Glutamatergic neuron (in vitro differentiated cells): ENCODE results near the gene TARBP2. TPM values are rescaled to one million over a fixed set of nuclear protein-coding genes. Genes with fewer than 3 reads are reported as not detected.

Experiments
- DNase-seq: peaks from one replicate; pipeline ENCODE4 v3.0.0; 2022
- H3K27ac Mint-ChIP-seq: one replicate; pipeline ENCODE4 v1.8.0; 2020; ENCODE audit warnings: mild to moderate bottlenecking, mixed read lengths, inconsistent platforms; ENCODE audit not compliant: unreplicated experiment
- H3K27me3 Mint-ChIP-seq: one replicate; pipeline ENCODE4 v1.8.0; 2020; ENCODE audit warnings: mild to moderate bottlenecking, moderate library complexity, mixed read lengths, inconsistent platforms; ENCODE audit not compliant: unreplicated experiment
- H3K36me3 Mint-ChIP-seq: one replicate; pipeline ENCODE4 v1.8.0; 2020; ENCODE audit warnings: mild to moderate bottlenecking, mixed read lengths, inconsistent platforms; ENCODE audit not compliant: unreplicated experiment
- H3K4me1 Mint-ChIP-seq: one replicate; pipeline ENCODE4 v1.8.0; 2020; ENCODE audit warnings: mild to moderate bottlenecking, low read depth, mixed read lengths, inconsistent platforms; ENCODE audit not compliant: unreplicated experiment
- H3K4me3 Mint-ChIP-seq: one replicate; pipeline ENCODE4 v1.8.0; 2020; ENCODE audit warnings: mild to moderate bottlenecking, mixed read lengths, inconsistent platforms; ENCODE audit not compliant: unreplicated experiment
- H3K9me3 Mint-ChIP-seq: one replicate; pipeline ENCODE4 v1.8.0; 2020; ENCODE audit warnings: mild to moderate bottlenecking, moderate library complexity, mixed read lengths, inconsistent platforms; ENCODE audit not compliant: unreplicated experiment
- total RNA-seq: library from RNA; stranded (reverse); fragmentation: NEBNext Ultra II Directional; extraction: Animal tissue kit (Norgen Biotek cat#: 25700); gene quantifications from one replicate; pipeline ENCODE4 v1.2.1, GENCODE V29; 2021; ENCODE audit not compliant: unreplicated experiment
- TF ChIP-seq, protein P1 (sequence below): fragments of 200-600 bp; sonication (generic); IDR thresholded peaks from one replicate; pipeline ENCODE4 v1.5.0; 2021; ENCODE audit not compliant: partially characterized antibody, unreplicated experiment

The TARBP2 gene
- total RNA-seq, 1 donor from 2014 or later = 49.0 TPM

DNA sequence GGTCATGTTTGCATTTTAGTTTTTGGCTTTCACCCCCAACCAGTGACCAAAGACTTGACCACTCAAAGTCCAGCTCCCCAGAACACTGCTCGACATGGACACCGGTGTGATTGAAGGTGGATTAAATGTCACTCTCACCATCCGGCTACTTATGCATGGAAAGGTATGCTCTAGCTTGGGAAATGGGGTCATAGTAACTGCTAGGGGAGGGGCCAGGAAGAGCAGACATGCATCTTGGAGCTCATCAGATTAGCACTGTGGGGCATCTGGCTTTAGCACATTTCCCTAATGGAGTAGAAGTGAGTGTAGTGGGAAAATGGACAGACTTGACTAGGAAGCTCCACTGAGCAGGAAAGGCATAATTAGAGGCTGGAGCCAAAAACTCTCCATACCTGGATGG lies 46.4 kb upstream of the TARBP2 start:
- DNase-seq = no peak
- H3K36me3 Mint-ChIP-seq = no peaks in the 10 kb centered on the region
- peaks cover 18% of the 10 kb centered on the region for H3K4me1 Mint-ChIP-seq
- peak overlapping the region; percentile 77 for H3K4me3 Mint-ChIP-seq
- TF ChIP-seq, protein P1, sequence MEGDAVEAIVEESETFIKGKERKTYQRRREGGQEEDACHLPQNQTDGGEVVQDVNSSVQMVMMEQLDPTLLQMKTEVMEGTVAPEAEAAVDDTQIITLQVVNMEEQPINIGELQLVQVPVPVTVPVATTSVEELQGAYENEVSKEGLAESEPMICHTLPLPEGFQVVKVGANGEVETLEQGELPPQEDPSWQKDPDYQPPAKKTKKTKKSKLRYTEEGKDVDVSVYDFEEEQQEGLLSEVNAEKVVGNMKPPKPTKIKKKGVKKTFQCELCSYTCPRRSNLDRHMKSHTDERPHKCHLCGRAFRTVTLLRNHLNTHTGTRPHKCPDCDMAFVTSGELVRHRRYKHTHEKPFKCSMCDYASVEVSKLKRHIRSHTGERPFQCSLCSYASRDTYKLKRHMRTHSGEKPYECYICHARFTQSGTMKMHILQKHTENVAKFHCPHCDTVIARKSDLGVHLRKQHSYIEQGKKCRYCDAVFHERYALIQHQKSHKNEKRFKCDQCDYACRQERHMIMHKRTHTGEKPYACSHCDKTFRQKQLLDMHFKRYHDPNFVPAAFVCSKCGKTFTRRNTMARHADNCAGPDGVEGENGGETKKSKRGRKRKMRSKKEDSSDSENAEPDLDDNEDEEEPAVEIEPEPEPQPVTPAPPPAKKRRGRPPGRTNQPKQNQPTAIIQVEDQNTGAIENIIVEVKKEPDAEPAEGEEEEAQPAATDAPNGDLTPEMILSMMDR = no peak
- H3K27me3 Mint-ChIP-seq = peaks cover 9% of the 10 kb centered on the region
- peak overlapping the region; percentile 49 for H3K27ac Mint-ChIP-seq
- H3K9me3 Mint-ChIP-seq = peaks cover 6% of the 10 kb centered on the region

DNA sequence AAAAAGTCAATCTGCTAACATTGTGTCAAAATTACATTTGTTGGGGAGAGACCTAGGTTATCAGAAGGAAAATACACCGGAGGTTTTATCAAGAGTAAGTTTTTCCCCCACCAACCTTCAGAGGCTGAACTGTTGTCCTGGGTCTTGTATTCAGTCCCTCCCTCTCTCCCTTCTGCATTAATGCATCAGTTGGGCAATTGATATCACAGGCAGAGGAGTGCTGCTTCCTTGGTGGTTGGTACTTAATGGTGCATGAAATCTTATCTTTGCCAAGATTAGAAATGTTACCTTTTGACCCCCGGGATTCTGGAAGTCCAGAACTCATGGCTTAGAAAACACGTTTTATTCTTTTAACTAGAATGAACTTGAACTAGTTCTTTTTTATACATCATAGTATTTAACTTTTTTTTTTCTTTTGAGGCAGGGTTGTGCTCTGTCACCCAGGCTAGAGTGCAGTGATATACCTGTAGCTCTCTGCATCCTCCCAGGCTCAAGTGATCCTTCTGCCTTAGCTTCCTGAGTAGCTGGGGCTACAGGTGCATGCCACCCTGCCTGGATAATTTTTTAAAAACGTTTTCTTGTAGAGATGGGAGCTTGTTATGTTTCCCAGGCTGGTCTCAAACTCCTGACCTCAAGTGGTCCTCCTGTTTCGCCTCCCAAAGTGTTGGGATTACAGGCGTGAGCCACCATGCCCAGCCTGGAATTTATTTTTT lies 44.3 kb upstream of the TARBP2 start:
- TF ChIP-seq, protein P1 = no peak
- Mint-ChIP-seq H3K36me3 (no peaks in the 10 kb centered on the region), H3K4me3 (no peak overlapping the region), H3K27me3 (peaks cover 6% of the 10 kb centered on the region), H3K27ac (no peak overlapping the region), H3K4me1 (peaks cover 16% of the 10 kb centered on the region), H3K9me3 (peaks cover 4% of the 10 kb centered on the region)
- no peak for DNase-seq

DNA sequence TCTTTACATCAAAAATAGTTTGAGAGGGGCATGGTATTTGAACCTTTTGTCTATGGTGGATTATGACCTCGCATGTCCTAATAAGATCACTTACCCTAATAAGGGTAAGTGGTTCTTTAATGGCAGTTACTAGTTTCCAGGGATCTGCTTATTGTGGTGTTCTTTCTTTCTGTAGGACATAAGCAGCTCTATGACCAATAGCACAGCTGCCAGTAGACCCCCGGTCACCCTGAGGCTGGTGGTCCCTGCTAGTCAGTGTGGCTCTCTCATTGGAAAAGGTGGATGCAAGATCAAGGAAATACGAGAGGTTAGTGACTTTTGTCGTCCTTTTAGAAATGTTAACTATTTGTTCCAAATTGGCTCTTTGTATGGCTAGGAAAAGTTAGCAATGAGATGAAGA lies 42.0 kb upstream of the TARBP2 start:
- H3K4me3 Mint-ChIP-seq = no peak overlapping the region
- DNase-seq = no peak
- H3K36me3 Mint-ChIP-seq = no peaks in the 10 kb centered on the region
- no peak overlapping the region for H3K27ac Mint-ChIP-seq
- TF ChIP-seq, protein P1 = no peak
- H3K4me1 Mint-ChIP-seq = peaks cover 10% of the 10 kb centered on the region
- no peaks in the 10 kb centered on the region for H3K9me3 Mint-ChIP-seq
- H3K27me3 Mint-ChIP-seq = peaks cover 2% of the 10 kb centered on the region

DNA sequence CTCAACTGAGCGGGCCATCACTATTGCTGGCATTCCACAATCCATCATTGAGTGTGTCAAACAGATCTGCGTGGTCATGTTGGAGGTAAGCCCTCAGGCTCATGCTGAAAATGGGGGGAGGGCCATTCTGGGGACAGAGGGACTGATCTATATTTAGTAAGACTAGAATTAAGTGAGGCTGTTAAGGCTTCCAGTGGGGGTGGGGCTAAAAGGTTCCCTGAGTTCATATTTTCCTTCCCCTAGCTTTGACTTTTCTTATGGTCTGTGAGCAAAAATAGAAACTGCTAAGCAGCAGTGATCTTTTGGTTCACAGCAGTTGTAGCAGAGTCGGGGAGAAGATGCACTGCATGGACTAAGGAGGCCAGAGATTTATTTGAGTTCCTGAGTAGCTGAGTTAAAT lies 40.0 kb upstream of the TARBP2 start:
- no peak overlapping the region for H3K27ac Mint-ChIP-seq
- H3K9me3 Mint-ChIP-seq = no peaks in the 10 kb centered on the region
- DNase-seq = no peak
- H3K36me3 Mint-ChIP-seq = no peaks in the 10 kb centered on the region
- TF ChIP-seq, protein P1 = no peak
- H3K4me1 Mint-ChIP-seq = peaks cover 3% of the 10 kb centered on the region
- no peak overlapping the region for H3K4me3 Mint-ChIP-seq
- H3K27me3 Mint-ChIP-seq = peaks cover 4% of the 10 kb centered on the region

DNA sequence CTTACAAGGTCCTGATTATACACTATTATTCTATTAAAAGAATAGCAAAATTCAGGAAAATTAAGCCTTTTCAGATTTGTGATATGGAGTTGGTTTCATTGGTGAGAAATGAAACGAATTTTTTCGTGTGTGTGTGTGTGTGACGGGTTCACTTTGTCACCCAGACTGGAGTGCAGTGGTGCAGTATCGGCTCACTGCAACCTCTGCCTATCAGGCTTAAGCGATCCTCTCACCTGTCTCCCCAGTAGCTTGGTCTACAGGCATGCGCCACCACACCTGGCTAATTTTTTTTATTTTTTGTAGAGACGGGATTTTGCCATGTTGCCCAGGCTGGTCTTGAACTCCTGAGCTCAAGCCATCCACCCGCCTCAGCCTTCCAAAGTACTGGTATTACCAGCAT lies 39.5 kb upstream of the TARBP2 start:
- Mint-ChIP-seq H3K9me3 (no peaks in the 10 kb centered on the region), H3K4me3 (no peak overlapping the region), H3K36me3 (no peaks in the 10 kb centered on the region), H3K27ac (no peak overlapping the region), H3K27me3 (peaks cover 4% of the 10 kb centered on the region), H3K4me1 (peaks cover 6% of the 10 kb centered on the region)
- DNase-seq = no peak
- TF ChIP-seq, protein P1 = no peak
